GM12874 (cell line): ENCODE results near the gene FAM169A.

Experiments used
- CTCF ChIP-seq: IDR thresholded peaks from 2 replicates; pipeline ENCODE4 v1.5.1; 2011; ENCODE audit warnings: low read depth, mild to moderate bottlenecking, control low read depth, low read length, moderate library complexity; ENCODE audit not compliant: insufficient read depth

FAM169A gene

GRCh38 chr5:74833537-74834266 lies 32.5 kb downstream of the FAM169A start:
- no peak for TF ChIP-seq CTCF

- TF ChIP-seq CTCF: no peak
Measured at GRCh38 chr5:74829413-74829812, 36.8 kb downstream of the FAM169A start.

- TF ChIP-seq CTCF: no peak
Measured at GRCh38 chr5:74822288-74822687, 43.9 kb downstream of the FAM169A start.

- TF ChIP-seq CTCF: no peak
Measured at GRCh38 chr5:74816875-74817274, 49.3 kb downstream of the FAM169A start.

- no peak for TF ChIP-seq CTCF
Measured at GRCh38 chr5:74810915-74811314, 55.3 kb downstream of the FAM169A start.

- TF ChIP-seq CTCF: no peak
Measured at GRCh38 chr5:74801941-74802340, 64.2 kb downstream of the FAM169A start.

- TF ChIP-seq CTCF: no peak
Measured at GRCh38 chr5:74801197-74801596, 65.0 kb downstream of the FAM169A start.
